Skeletal muscle satellite cell (primary cell): ENCODE results near the gene KCNIP4.
A peak's percentile ranks its signal among the peaks of the same experiment; 100 is the strongest.

Source experiments
- H3K27me3 ChIP-seq: 2 replicates; pipeline ENCODE4 v1.7.0; 2013; ENCODE audit warnings: low read length; ENCODE audit not compliant: control insufficient read depth, insufficient read depth
- H3K36me3 ChIP-seq: 2 replicates; pipeline ENCODE4 v1.7.0; 2013; ENCODE audit warnings: mild to moderate bottlenecking, control low read depth, low read length; ENCODE audit not compliant: insufficient read depth
- H3K4me1 ChIP-seq: 2 replicates; pipeline ENCODE4 v1.7.0; 2013; ENCODE audit warnings: low read length; ENCODE audit not compliant: control insufficient read depth, insufficient read depth
- H3K4me2 ChIP-seq: 2 replicates; pipeline ENCODE4 v1.7.0; 2013; ENCODE audit warnings: mild to moderate bottlenecking, low read length
- H3K4me3 ChIP-seq: 2 replicates; pipeline ENCODE4 v1.7.0; 2013; ENCODE audit warnings: low read length
- H3K9ac ChIP-seq: 2 replicates; pipeline ENCODE4 v1.7.0; 2013; ENCODE audit warnings: mild to moderate bottlenecking, low read depth, low read length, moderate library complexity
- H3K9me3 ChIP-seq: replicated peaks from 2 replicates; pipeline ENCODE4 v1.7.0; 2013; ENCODE audit warnings: mild to moderate bottlenecking, control low read depth, low read length

KCNIP4 gene

GRCh38 chr4:20868108-20868507 is 1080.5 kb downstream of the KCNIP4 start:
- Histone ChIP-seq H3K9ac (no peak overlapping the region), H3K4me1 (no peaks in the 10 kb centered on the region), H3K4me3 (no peak overlapping the region), H3K4me2 (no peak overlapping the region), H3K36me3 (no peaks in the 10 kb centered on the region), H3K9me3 (no peaks in the 10 kb centered on the region), H3K27me3 (no peaks in the 10 kb centered on the region)

DNA sequence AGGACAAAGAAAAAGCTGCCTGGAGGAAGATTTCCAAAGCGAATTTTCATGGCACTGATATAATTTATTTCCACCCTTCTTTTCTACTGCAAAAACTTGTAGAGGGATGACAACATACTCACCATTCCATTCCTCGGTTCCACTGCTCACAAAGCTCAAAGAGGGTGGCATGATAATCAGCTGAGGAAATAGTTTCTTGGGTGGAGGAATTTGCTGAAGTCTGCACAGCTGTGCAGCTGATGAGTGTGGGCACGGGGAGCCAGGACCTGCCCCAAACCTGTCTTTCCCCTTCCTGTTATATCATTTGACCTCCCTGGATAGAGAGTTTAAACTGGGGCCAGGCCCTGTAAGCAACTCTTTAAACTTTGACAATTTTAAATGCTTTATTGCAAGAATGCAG is 1087.7 kb downstream of the KCNIP4 start:
- no peaks in the 10 kb centered on the region for H3K36me3 ChIP-seq
- H3K9me3 ChIP-seq, result no peaks in the 10 kb centered on the region
- no peaks in the 10 kb centered on the region for H3K4me1 ChIP-seq
- no peak overlapping the region for H3K4me2 ChIP-seq
- no peaks in the 10 kb centered on the region for H3K27me3 ChIP-seq
- H3K9ac ChIP-seq, result no peak overlapping the region
- no peak overlapping the region for H3K4me3 ChIP-seq

- H3K9me3 ChIP-seq, result no peaks in the 10 kb centered on the region
- no peak overlapping the region for H3K9ac ChIP-seq
- H3K36me3 ChIP-seq, result no peaks in the 10 kb centered on the region
- no peaks in the 10 kb centered on the region for H3K4me1 ChIP-seq
- H3K4me2 ChIP-seq, result no peak overlapping the region
- no peak overlapping the region for H3K4me3 ChIP-seq
- no peaks in the 10 kb centered on the region for H3K27me3 ChIP-seq
Measured at GRCh38 chr4:20859097-20859781, 1089.3 kb downstream of the KCNIP4 start.

DNA sequence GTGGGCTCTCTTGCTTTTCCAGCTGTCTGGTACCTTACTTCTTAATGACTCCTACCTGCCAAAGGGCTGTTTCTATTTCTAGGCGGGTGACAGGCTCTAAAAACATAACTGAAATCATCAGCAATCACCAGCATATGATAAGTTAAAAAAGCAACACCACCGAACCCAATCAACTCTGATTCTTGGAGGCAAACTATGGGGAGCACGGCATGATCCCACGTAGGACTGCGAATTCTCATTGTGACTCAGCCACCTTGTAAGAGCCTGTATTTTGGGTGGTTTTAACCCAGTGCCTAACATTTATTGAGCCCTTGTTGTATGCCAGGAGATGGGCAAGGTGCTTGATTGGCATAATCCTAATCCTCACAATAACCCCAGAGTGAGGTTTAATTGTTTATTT is 1091.5 kb downstream of the KCNIP4 start:
- H3K4me3 ChIP-seq, result no peak overlapping the region
- no peak overlapping the region for H3K4me2 ChIP-seq

DNA sequence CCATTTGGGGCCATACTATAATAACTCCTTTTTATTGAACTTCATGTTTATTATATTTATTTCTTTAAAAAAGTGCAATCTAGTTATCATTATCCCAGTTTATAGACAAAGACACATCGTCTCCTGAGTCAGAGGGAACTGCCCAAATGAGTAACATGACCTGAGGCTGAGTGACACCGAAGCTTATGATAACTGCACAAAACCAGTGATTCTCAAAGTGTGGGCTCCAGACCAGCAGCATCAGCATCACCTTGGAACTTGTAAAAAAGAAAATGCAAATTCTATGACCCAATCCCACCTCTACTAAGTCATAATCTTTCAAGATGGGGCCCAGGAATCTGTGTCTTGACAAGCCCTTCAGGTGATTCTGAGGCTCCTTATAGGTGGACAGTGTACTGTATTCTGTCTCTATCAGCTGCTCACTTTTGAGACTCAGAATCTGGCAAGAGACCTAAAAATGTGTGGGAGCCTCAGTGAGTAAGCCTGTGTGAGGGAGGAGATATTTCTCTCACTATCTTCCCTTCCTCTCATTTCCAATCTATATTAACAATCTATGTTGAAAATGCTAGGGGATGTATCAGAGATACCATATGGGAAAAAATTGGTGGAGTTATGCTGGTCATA is 1101.3 kb downstream of the KCNIP4 start:
- Histone ChIP-seq H3K27me3 (no peaks in the 10 kb centered on the region), H3K4me2 (no peak overlapping the region), H3K9ac (no peak overlapping the region), H3K9me3 (no peaks in the 10 kb centered on the region), H3K4me1 (no peaks in the 10 kb centered on the region), H3K36me3 (no peaks in the 10 kb centered on the region), H3K4me3 (no peak overlapping the region)

More for the DNA sequence above, 1091.5 kb downstream of the KCNIP4 start:
- Histone ChIP-seq H3K36me3 (no peaks in the 10 kb centered on the region), H3K27me3 (no peaks in the 10 kb centered on the region), H3K9ac (no peak overlapping the region), H3K9me3 (no peaks in the 10 kb centered on the region), H3K4me1 (no peaks in the 10 kb centered on the region)

DNA sequence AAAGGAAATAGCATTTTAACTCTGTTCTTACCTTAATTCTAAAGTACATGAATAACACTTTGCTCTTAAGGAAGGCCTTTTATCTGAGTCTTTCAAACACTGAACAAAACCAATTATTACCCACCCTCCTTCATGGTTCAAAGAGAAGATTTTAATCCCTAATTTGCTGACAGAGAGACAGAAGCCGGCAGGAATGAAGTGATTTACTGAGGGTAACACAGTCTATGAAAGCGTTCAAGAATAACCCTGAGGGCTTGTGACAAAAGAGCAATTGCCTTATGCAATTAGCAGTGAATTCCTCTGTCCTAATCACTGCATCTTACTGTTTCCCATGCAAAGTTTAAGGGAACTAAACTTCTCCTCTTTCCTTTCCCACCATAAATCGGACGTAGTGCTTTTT is 1104.3 kb downstream of the KCNIP4 start:
- Histone ChIP-seq H3K4me2 (no peak overlapping the region), H3K4me1 (peaks cover 18% of the 10 kb centered on the region), H3K36me3 (no peaks in the 10 kb centered on the region), H3K4me3 (no peak overlapping the region), H3K27me3 (no peaks in the 10 kb centered on the region), H3K9me3 (no peaks in the 10 kb centered on the region), H3K9ac (no peak overlapping the region)

GRCh38 chr4:20840648-20841190 is 1107.9 kb downstream of the KCNIP4 start:
- Histone ChIP-seq H3K9me3 (no peaks in the 10 kb centered on the region), H3K36me3 (no peaks in the 10 kb centered on the region), H3K9ac (peak overlapping the region; percentile 16), H3K4me1 (peaks cover 18% of the 10 kb centered on the region), H3K27me3 (no peaks in the 10 kb centered on the region), H3K4me2 (peak overlapping the region; percentile 25), H3K4me3 (peak overlapping the region; percentile 30)

- H3K9me3 ChIP-seq, result no peaks in the 10 kb centered on the region
- H3K4me3 ChIP-seq, result no peak overlapping the region
- H3K9ac ChIP-seq, result peak overlapping the region; percentile 16
- H3K36me3 ChIP-seq, result no peaks in the 10 kb centered on the region
- no peaks in the 10 kb centered on the region for H3K27me3 ChIP-seq
- no peak overlapping the region for H3K4me2 ChIP-seq
- H3K4me1 ChIP-seq, result peaks cover 18% of the 10 kb centered on the region
Measured at GRCh38 chr4:20839957-20840356, 1108.6 kb downstream of the KCNIP4 start.

GRCh38 chr4:20838476-20838875 is 1110.1 kb downstream of the KCNIP4 start:
- Histone ChIP-seq H3K9me3 (no peaks in the 10 kb centered on the region), H3K9ac (no peak overlapping the region), H3K4me1 (peaks cover 18% of the 10 kb centered on the region), H3K4me3 (no peak overlapping the region), H3K27me3 (no peaks in the 10 kb centered on the region), H3K36me3 (no peaks in the 10 kb centered on the region), H3K4me2 (no peak overlapping the region)

- Histone ChIP-seq H3K9ac (peak overlapping the region; percentile 63), H3K27me3 (no peaks in the 10 kb centered on the region), H3K4me1 (peaks cover 8% of the 10 kb centered on the region), H3K4me2 (no peak overlapping the region), H3K36me3 (no peaks in the 10 kb centered on the region), H3K9me3 (no peaks in the 10 kb centered on the region), H3K4me3 (no peak overlapping the region)
Measured at GRCh38 chr4:20832826-20833225, 1115.7 kb downstream of the KCNIP4 start.

DNA sequence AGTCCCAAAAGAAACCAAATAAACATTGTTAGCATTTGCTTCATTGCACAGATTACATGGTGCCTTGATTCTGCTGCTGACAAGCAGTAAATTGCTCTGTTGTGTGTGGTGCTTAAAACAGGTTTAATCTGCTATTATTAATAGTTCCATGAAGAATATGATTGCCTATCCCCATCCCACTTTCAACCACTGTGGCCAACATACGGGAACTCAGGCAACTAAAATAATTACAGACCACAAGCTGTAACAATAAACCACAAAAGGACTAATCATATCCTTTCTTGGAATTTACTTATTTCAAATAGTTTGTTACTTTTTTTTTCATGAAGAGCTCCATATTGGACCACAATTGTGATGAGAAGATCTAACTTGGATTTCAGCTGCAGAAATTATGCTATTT is 1116.8 kb downstream of the KCNIP4 start:
- Histone ChIP-seq H3K36me3 (no peaks in the 10 kb centered on the region), H3K4me2 (no peak overlapping the region), H3K4me3 (no peak overlapping the region), H3K4me1 (peaks cover 8% of the 10 kb centered on the region), H3K27me3 (no peaks in the 10 kb centered on the region), H3K9me3 (no peaks in the 10 kb centered on the region), H3K9ac (no peak overlapping the region)
